ENCODE measurements around the gene ORM1. TPM values are rescaled to one million over a fixed set of nuclear protein-coding genes. Genes with fewer than 3 reads are reported as not detected.

The ORM1 gene
- total RNA-seq, 4 donors from 2014 or later = 6.6 TPM; not detected in 3

- no peak for TF ChIP-seq CTCF (IDR thresholded peaks at IDR 0.05; ENCODE audit: low read depth)
Observed at GRCh38 chr9:114359801-114360200, 36.9 kb downstream of the ORM1 start.

- no peak for TF ChIP-seq CTCF (IDR thresholded peaks at IDR 0.05; ENCODE audit: low read depth)
Observed at GRCh38 chr9:114361542-114361941, 38.6 kb downstream of the ORM1 start.

- no peak for TF ChIP-seq CTCF (IDR thresholded peaks at IDR 0.05; ENCODE audit: low read depth)
Observed at GRCh38 chr9:114362394-114362793, 39.5 kb downstream of the ORM1 start.

- TF ChIP-seq CTCF (IDR thresholded peaks at IDR 0.05; ENCODE audit: low read depth) = no peak
Observed at GRCh38 chr9:114363424-114363823, 40.5 kb downstream of the ORM1 start.

GRCh38 chr9:114364134-114365041, 41.5 kb downstream of the ORM1 start:
- TF ChIP-seq CTCF (IDR thresholded peaks at IDR 0.05; ENCODE audit: low read depth) = no peak

GRCh38 chr9:114365194-114365593, 42.3 kb downstream of the ORM1 start:
- no peak for TF ChIP-seq CTCF (IDR thresholded peaks at IDR 0.05; ENCODE audit: low read depth)

- no peak for TF ChIP-seq CTCF (IDR thresholded peaks at IDR 0.05; ENCODE audit: low read depth)
Observed at GRCh38 chr9:114366334-114367128, 43.6 kb downstream of the ORM1 start.
